ENCODE data around the gene TOMM20L.

- TF ChIP-seq POLR2A (IDR thresholded peaks at IDR 0.05) = no peak
- TF ChIP-seq CTCF (IDR thresholded peaks at IDR 0.05) = no peak
- TF ChIP-seq EP300 (IDR thresholded peaks at IDR 0.05) = no peak
These were observed 26.8 kb upstream of the TOMM20L start for GRCh38 chr14:58368956-58369355.
